ENCODE measurements around the gene CSF2RB.

Gene CSF2RB

DNA sequence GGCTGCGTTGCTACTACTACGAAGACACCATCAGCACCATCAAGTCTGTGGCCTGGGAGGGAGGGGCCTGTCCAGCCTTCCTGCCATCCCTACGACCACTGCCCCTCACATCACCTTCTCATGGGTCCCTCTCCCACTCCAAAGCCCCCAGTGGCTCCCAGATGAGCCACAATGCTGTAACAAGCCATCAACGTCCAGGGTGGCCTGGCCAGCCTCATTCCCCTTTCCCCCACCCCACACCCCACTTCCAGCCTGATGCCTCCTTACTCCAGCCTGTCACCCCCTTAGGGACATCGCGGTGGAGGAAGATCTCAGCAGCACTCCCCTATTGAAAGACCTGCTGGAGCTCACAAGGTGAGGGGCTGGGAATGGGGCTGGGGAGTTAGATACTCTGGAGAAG lies 37.7 kb upstream of the CSF2RB start:
- H3K4me1 Mint-ChIP-seq = peaks cover 11% of the 10 kb centered on the region
- H3K9me3 Mint-ChIP-seq = peaks cover 3% of the 10 kb centered on the region
- no peaks in the 10 kb centered on the region for H3K27me3 Mint-ChIP-seq
- no peak overlapping the region for H3K27ac Mint-ChIP-seq
- ATAC-seq (ENCODE audit: low read depth) (no peak), DNase-seq (ENCODE audit: low spot score in 2 of 2) (no peak)
- H3K4me3 Mint-ChIP-seq = no peak overlapping the region
- H3K36me3 Mint-ChIP-seq = peaks cover 57% of the 10 kb centered on the region

DNA sequence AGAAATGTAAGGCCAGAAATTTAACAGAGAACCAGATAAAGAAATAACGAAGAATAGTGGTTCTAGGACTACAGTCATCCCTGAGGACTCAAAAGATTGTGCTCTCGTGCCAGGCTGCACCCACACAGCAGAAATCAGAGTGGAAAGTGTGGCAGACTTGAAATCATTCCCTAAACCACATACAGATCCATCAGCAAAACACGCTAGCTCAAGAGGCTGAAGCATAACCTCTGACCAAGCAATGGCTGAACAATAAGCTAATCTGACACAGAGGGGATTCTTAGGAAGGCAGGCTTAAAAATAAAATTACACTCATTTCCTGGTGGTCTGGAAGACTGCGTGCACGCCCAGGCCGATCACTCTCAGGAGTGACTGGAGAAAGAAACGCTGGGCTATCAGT lies 33.7 kb upstream of the CSF2RB start:
- no peaks in the 10 kb centered on the region for H3K4me1 Mint-ChIP-seq
- peaks cover 10% of the 10 kb centered on the region for H3K9me3 Mint-ChIP-seq
- H3K36me3 Mint-ChIP-seq = peaks cover 36% of the 10 kb centered on the region
- H3K27me3 Mint-ChIP-seq = no peaks in the 10 kb centered on the region
- ATAC-seq (ENCODE audit: low read depth) (no peak), DNase-seq (ENCODE audit: low spot score in 2 of 2) (no peak)
- no peak overlapping the region for H3K27ac Mint-ChIP-seq
- H3K4me3 Mint-ChIP-seq = no peak overlapping the region

DNA sequence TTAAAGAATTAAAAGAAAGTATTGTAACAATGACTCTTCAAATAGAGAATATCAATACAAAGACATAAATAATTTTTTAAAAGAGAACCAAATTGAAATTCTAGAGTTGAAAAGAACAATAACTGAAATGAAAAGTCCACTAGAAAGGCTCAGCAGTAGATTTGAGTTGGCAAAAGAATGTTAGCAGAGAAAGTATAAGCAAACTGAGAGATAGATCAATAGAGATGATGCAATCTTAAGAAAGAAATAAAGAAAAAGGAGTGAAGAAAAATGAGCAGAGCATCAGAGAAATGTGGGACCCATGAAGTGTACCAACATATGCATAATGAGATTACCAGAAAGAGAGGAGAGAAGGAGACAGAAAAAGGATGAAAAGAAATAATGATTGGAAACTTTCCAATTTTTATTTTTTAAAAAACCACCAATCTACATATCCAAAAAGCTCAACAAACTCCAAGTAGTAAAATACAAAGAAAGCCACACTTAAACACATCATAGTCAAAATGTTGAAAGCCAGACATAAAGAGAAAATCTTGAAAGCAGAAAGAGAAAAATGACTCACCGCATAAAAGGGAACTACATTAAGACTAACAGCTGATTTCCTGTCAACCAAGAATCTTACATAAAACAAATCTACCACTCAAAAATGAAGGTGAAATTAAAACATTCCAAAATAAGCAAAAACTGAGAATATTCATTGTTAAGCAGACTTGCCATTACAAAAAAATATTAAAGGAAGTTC lies 31.8 kb upstream of the CSF2RB start:
- DNase-seq (ENCODE audit: low spot score in 2 of 2) (no peak), ATAC-seq (ENCODE audit: low read depth) (no peak)
- no peak overlapping the region for H3K27ac Mint-ChIP-seq
- H3K4me3 Mint-ChIP-seq = no peak overlapping the region
- H3K9me3 Mint-ChIP-seq = peaks cover 10% of the 10 kb centered on the region
- peaks cover 3% of the 10 kb centered on the region for H3K4me1 Mint-ChIP-seq
- no peaks in the 10 kb centered on the region for H3K27me3 Mint-ChIP-seq
- peaks cover 26% of the 10 kb centered on the region for H3K36me3 Mint-ChIP-seq

DNA sequence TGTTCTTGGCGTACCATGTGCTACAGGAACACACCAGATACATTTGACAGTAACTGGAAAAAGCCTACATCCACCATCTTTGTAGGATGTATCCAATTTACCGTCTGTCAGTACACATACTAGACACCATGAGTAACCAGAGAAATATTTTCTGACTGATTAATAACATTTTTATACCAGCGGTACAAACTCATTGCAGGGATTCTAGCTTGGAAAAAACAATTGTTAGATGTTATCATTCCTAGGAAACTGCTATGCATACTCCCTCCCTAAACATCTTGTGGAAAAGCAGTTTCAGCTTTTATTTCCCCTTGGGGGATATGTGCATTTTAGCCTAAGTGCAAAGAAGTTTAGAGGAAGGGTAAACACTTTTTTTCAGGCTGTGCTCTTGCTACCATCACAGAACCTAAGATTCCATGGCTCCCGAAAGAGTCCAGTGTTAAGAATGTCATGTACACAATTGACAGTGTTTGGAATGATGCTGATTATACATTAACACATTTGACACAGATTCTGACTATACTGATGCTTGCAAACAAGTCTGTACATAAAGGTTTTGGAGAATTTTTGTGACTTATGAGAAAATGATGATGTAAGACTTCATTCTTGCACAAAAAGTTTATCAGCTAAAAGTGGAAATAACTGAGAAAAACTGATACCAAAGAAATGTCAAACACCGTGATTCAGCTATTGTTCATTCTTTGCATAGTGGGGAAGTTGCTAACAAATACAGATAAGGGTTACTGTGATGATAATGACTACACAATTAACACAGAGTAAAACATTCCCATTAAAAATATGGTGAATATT lies 28.9 kb upstream of the CSF2RB start:
- Mint-ChIP-seq H3K9me3 (peaks cover 10% of the 10 kb centered on the region), H3K4me3 (no peak overlapping the region), H3K27ac (no peak overlapping the region), H3K4me1 (peaks cover 3% of the 10 kb centered on the region), H3K27me3 (no peaks in the 10 kb centered on the region), H3K36me3 (peaks cover 5% of the 10 kb centered on the region)
- ATAC-seq (ENCODE audit: low read depth) = no peak
- no peak for DNase-seq (ENCODE audit: low spot score in 2 of 2)

DNA sequence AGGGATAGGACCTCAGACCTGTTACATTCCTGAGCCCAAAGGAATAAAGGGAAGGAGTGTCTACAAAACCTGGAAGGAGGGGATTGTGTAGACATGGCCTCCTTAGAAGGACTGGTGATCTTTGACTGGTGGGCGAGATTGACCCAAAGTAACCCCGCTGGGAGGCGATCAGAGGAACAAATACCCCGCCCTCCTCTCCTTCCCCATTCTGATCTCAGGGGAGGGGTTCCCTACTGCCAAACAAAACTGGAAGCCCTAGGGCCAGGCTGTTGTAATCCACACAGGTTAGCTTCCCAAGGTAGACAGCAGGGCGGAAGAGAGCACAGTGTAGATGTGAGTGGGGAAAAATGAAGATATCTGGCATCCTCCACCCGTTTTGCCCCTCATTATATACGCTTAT lies 28.0 kb upstream of the CSF2RB start:
- peaks cover 5% of the 10 kb centered on the region for H3K36me3 Mint-ChIP-seq
- no peak for DNase-seq (ENCODE audit: low spot score in 2 of 2)
- ATAC-seq (ENCODE audit: low read depth) = no peak

DNA sequence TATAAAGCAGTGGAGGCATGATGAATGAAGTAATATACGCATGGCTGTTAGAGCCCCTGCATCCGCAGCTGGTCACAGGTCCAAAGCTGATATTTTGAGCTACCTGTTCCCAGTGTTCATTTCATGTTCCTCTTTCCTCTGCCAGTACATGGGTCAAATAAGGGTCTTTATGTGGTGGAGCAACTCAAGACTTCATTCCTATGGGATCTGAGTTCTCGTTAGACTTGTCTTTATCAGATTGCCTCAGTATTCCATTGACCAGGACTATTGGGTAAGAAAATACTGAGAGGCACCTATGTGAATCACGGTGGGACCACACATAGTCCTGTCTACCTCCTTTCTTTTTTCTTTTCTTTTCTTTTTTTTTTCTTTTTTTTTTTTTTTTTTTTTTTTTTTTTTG lies 27.4 kb upstream of the CSF2RB start:
- Mint-ChIP-seq H3K4me3 (no peak overlapping the region), H3K9me3 (peaks cover 6% of the 10 kb centered on the region), H3K27me3 (no peaks in the 10 kb centered on the region), H3K4me1 (peaks cover 3% of the 10 kb centered on the region), H3K36me3 (peaks cover 5% of the 10 kb centered on the region), H3K27ac (no peak overlapping the region)
- ATAC-seq (ENCODE audit: low read depth) (no peak), DNase-seq (ENCODE audit: low spot score in 2 of 2) (no peak)

More for the DNA sequence above, 28.0 kb upstream of the CSF2RB start:
- Mint-ChIP-seq H3K9me3 (peaks cover 8% of the 10 kb centered on the region), H3K4me1 (peaks cover 3% of the 10 kb centered on the region), H3K4me3 (no peak overlapping the region), H3K27me3 (no peaks in the 10 kb centered on the region), H3K27ac (no peak overlapping the region)

DNA sequence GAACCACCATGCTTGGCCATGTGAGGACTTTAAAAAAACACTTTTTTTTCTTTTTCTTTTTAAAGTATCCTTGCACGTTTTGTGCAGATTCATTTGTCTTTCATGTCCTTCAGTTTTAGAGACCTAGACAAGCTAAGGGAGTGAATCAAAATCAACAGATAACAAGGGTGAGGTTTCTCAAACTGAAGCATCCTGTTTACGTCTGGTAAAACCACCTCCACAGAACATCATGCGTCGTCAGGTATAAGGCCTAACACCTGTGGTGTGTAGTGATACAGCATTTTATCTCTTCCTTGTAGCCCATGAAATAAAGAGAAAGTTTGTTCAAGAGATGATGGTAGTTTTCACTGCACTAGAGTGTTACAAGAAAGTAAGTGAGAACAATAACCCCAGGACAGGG lies 26.3 kb upstream of the CSF2RB start:
- no peak for ATAC-seq (ENCODE audit: low read depth)
- H3K4me1 Mint-ChIP-seq = peaks cover 3% of the 10 kb centered on the region
- peaks cover 3% of the 10 kb centered on the region for H3K9me3 Mint-ChIP-seq
- no peaks in the 10 kb centered on the region for H3K27me3 Mint-ChIP-seq
- no peak overlapping the region for H3K27ac Mint-ChIP-seq
- no peak for DNase-seq (ENCODE audit: low spot score in 2 of 2)
- no peak overlapping the region for H3K4me3 Mint-ChIP-seq
- no peaks in the 10 kb centered on the region for H3K36me3 Mint-ChIP-seq

DNA sequence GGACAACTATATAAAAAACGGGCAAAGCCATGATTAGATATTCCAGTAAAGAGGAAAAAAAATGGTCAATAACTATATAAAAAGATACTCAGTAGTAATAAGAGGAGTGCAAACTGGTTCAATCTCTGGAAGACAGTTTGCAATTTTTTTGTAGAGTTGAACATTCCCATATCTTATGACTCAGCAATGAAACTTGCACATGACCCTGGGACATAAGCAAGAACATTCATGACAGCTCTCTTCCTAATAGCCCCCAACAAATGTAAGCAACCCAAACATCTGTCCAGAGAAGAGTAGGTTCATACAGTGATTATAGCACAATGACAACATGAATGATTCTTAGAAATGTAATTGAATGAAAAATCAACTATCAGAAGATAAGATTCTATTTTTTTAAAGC lies 21.8 kb upstream of the CSF2RB start:
- no peaks in the 10 kb centered on the region for H3K27me3 Mint-ChIP-seq
- H3K4me1 Mint-ChIP-seq = no peaks in the 10 kb centered on the region
- H3K9me3 Mint-ChIP-seq = peaks cover 11% of the 10 kb centered on the region
- no peak overlapping the region for H3K4me3 Mint-ChIP-seq
- peaks cover 8% of the 10 kb centered on the region for H3K36me3 Mint-ChIP-seq
- DNase-seq (ENCODE audit: low spot score in 2 of 2) (no peak), ATAC-seq (ENCODE audit: low read depth) (no peak)
- H3K27ac Mint-ChIP-seq = no peak overlapping the region

DNA sequence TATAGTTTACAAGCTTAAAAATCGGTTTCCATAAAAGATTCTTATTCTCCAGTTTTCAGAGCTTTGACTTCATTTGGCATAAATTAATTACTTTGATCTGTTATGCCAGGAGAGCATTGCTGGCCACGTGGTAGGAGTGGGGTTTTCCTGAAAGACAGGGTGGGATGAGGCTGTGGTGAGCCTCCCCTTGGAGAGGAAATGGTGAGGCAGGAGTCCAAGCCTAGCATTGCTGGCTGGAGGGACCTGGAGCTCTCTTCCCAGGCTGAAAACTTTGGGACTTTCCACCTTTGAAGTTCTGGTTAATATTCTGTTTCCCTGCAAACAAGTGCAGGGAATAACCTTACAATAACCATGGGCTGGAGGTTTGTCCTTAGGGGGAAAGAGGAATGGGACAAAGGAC lies 21.1 kb upstream of the CSF2RB start:
- no peaks in the 10 kb centered on the region for H3K27me3 Mint-ChIP-seq
- no peak overlapping the region for H3K4me3 Mint-ChIP-seq
- H3K9me3 Mint-ChIP-seq = peaks cover 13% of the 10 kb centered on the region
- no peaks in the 10 kb centered on the region for H3K4me1 Mint-ChIP-seq
- H3K36me3 Mint-ChIP-seq = peaks cover 8% of the 10 kb centered on the region
- DNase-seq (ENCODE audit: low spot score in 2 of 2) (no peak), ATAC-seq (ENCODE audit: low read depth) (no peak)
- no peak overlapping the region for H3K27ac Mint-ChIP-seq

DNA sequence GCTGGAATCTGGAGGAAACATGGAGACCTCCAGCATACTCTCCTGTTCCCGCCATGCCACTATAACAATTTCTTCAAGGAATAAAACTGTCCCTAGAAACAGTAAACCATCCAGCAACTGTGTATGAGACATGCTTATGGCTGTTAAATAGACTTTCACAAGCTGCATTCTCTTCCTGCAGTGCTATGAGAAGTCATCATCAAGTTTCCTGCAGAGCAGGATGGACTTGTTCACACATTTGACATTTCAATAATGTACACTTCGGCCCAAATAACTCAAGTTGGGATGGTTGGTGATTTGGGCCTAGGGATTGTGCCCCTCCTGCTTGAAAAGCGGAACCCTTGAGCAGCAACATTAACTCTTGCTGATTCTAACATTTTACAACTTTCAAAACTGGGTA lies 20.2 kb upstream of the CSF2RB start:
- Mint-ChIP-seq H3K27ac (no peak overlapping the region), H3K4me1 (no peaks in the 10 kb centered on the region), H3K9me3 (peaks cover 13% of the 10 kb centered on the region), H3K4me3 (no peak overlapping the region), H3K36me3 (peaks cover 8% of the 10 kb centered on the region), H3K27me3 (no peaks in the 10 kb centered on the region)
- DNase-seq (ENCODE audit: low spot score in 2 of 2) (no peak), ATAC-seq (ENCODE audit: low read depth) (no peak)

DNA sequence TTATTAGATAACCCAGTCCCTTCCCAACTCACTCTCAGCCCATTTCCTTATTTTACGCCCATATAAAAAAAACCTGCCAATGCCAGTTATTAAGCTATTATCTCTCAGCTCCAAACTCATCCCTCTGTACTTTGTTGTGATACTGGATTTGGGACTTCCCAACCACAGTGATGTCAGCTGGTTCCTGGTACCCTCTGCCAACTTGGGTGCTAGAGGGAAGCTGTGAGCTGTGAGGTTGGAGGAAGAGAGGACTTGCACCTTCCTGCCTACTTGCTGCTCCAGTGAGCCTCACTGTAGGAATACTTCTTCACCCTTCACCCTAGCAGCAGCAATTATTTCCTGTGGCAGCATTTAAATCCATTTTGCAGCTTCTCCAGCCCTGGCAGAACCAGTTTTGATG lies 19.2 kb upstream of the CSF2RB start:
- no peak overlapping the region for H3K27ac Mint-ChIP-seq
- DNase-seq (ENCODE audit: low spot score in 2 of 2) (no peak), ATAC-seq (ENCODE audit: low read depth) (no peak)
- no peak overlapping the region for H3K4me3 Mint-ChIP-seq
- peaks cover 8% of the 10 kb centered on the region for H3K36me3 Mint-ChIP-seq
- no peaks in the 10 kb centered on the region for H3K4me1 Mint-ChIP-seq
- peaks cover 13% of the 10 kb centered on the region for H3K9me3 Mint-ChIP-seq
- H3K27me3 Mint-ChIP-seq = no peaks in the 10 kb centered on the region

DNA sequence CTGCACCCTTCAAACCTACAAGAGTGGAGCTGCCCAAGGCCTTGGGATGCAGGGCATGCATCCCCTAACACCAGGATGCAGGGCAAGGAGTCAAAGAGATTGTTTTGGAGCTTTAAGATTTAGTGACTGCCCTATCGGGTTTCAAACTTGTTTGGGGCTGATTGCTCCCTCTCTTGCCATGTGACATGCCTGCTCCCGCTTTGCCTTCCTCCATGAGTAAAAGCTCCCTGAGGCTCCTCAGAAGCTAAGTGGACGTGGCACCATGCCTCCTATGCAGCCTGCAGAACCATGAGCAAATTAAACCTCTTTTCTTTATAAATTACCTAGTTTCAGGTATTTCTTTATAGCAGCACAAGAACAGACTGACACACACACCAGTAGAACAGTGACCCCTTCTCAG lies 15.8 kb upstream of the CSF2RB start:
- Mint-ChIP-seq H3K36me3 (peaks cover 8% of the 10 kb centered on the region), H3K27ac (no peak overlapping the region), H3K4me3 (no peak overlapping the region), H3K4me1 (peaks cover 7% of the 10 kb centered on the region), H3K27me3 (peaks cover 2% of the 10 kb centered on the region), H3K9me3 (peaks cover 13% of the 10 kb centered on the region)
- DNase-seq (ENCODE audit: low spot score in 2 of 2) (no peak), ATAC-seq (ENCODE audit: low read depth) (no peak)

DNA sequence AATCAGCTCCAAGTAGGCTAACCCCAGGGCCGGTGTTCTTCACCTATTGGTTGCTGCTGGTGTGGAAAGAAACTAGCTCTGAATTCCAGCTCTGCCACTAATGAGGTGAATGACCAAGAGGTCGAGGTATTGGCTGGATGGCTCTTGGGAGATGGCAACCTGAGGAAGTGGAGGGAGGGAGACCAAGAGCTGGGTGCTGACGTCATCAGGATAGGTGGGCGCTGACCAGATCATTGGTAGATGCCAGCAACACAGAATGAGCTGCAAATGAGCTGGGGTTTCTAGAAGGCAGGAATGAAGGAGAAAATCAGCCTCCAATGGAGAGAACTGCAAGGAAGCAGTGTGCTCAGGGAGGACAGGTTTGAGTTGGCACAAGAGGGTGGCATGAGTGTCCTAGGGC lies 14.7 kb upstream of the CSF2RB start:
- Mint-ChIP-seq H3K27me3 (peaks cover 3% of the 10 kb centered on the region), H3K36me3 (peaks cover 8% of the 10 kb centered on the region), H3K4me1 (peaks cover 7% of the 10 kb centered on the region), H3K9me3 (peaks cover 13% of the 10 kb centered on the region), H3K27ac (no peak overlapping the region), H3K4me3 (no peak overlapping the region)
- DNase-seq (ENCODE audit: low spot score in 2 of 2) (no peak), ATAC-seq (ENCODE audit: low read depth) (no peak)

DNA sequence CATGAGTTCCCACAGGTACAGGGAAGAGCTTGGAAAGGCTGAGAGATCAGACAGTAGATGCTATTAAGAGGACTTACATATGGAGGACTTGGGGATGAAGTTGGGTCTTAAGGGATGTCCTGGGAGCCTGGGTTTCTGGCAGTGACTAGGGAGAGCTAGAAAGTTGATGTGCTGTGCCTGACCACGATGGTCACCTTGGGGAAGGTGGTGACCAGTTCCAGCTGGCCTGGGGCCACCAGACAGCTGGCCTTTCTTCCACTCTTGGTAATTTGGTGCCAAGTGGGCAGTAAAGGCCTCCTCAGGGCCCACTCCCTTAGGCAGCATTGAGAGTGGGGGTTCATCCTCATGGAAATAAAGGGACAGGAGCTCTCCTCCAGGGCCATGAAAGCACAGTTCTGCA lies 13.9 kb upstream of the CSF2RB start:
- no peak for DNase-seq (ENCODE audit: low spot score in 2 of 2)
- Mint-ChIP-seq H3K27me3 (peaks cover 4% of the 10 kb centered on the region), H3K9me3 (peaks cover 13% of the 10 kb centered on the region), H3K4me1 (peaks cover 7% of the 10 kb centered on the region), H3K36me3 (peaks cover 8% of the 10 kb centered on the region), H3K27ac (no peak overlapping the region), H3K4me3 (no peak overlapping the region)
- ATAC-seq (ENCODE audit: low read depth) = no peak

DNA sequence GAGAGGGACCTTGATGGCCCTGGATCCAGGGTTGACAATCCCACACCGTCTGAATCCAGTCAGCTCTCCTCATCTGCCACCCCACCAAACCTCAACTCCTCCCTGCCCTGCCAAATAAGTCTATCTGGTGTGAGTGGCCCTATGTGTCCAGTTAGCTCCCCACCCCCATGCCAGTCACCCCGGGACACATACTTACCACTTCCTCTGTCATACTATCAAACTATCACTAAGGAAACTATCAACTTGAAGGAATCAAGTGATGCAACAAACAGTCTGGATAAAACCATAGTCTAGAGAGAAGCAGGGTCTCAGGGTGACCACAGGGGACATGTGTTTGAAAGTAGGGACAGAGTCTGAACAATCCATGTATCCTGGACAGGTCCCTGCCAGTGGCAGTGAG lies 13.2 kb upstream of the CSF2RB start:
- peaks cover 8% of the 10 kb centered on the region for H3K9me3 Mint-ChIP-seq
- no peak overlapping the region for H3K4me3 Mint-ChIP-seq
- no peak overlapping the region for H3K27ac Mint-ChIP-seq
- H3K36me3 Mint-ChIP-seq = peaks cover 5% of the 10 kb centered on the region
- DNase-seq (ENCODE audit: low spot score in 2 of 2) = no peak
- H3K27me3 Mint-ChIP-seq = peaks cover 4% of the 10 kb centered on the region
- ATAC-seq (ENCODE audit: low read depth) = no peak
- H3K4me1 Mint-ChIP-seq = peaks cover 7% of the 10 kb centered on the region

Measured in memory B cell (primary cell).